ENCODE measurements around the gene SMAD3. TPM values are rescaled to one million over a fixed set of nuclear protein-coding genes. Genes with fewer than 3 reads are reported as not detected.

Gene SMAD3
- total and polyA plus RNA-seq, 4 donors, result 10.9 to 41.6 (median 23.4) TPM

DNA sequence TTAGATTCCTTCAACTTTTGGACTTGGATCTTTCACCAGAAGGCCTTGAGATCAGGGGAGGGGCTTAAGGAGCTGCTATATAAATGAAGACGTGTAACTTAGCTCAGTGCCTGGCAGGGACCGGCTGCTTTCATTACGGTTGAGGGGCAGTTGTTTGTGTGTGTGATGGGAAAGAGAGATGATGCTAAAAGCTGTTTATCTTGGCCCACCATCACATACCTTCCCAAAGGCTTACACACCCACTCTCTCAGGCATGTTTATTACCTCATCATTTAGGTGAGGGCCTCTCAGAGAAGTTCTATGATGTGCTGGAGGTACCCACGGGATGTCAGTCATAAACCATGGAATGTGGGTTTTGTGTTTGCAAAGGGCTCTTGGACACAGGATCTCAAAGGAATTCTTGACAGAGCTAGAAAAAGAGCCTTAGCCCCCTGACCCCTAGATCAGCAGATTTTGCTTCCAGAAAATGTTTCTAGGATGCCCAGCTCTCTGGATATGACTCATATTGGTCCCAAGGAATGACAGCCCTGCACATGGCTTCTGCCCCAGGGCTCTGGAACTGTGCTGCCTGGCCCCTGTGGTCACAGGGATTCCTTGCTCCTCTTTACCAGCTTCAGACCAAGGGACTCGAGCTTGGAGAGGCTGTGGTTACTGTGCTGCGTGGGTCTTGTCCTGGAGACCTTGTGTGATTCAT, 15.9 kb upstream of the SMAD3 start:
- WGBS, 2 donors, result 56 to 66% methylated on average over 6 of the region's 6 CpGs
- Histone ChIP-seq H3K27ac (ENCODE audit: low read depth in 1 of 2, low read length in 1 of 2) (peak overlapping the region in 1 of 2 donors; percentile 86), H3K27me3 (ENCODE audit: control insufficient read depth in 3 of 3, insufficient read depth in 3 of 3, low read length in 2 of 3) (no peaks in the 10 kb centered on the region), H3K4me1 (ENCODE audit: control insufficient read depth in 5 of 5, insufficient read depth in 5 of 5, low read length in 5 of 5) (peaks cover 11 to 38% (median 21%) of the 10 kb centered on the region in 5 donors), H3K36me3 (ENCODE audit: control insufficient read depth in 4 of 4, insufficient read depth in 4 of 4, low read length in 4 of 4) (no peaks in the 10 kb centered on the region), H3K4me3 (no peak overlapping the region), H3K9ac (ENCODE audit: insufficient read depth in 1 of 2, low read length in 2 of 2) (no peak overlapping the region), H3K9me3 (ENCODE audit: control insufficient read depth in 4 of 4, insufficient read depth in 3 of 4, low read length in 3 of 4) (no peaks in the 10 kb centered on the region)
- ATAC-seq (ENCODE audit: insufficient read depth, low FRiP score), result peak; percentile 30
- TF ChIP-seq, protein P1, sequence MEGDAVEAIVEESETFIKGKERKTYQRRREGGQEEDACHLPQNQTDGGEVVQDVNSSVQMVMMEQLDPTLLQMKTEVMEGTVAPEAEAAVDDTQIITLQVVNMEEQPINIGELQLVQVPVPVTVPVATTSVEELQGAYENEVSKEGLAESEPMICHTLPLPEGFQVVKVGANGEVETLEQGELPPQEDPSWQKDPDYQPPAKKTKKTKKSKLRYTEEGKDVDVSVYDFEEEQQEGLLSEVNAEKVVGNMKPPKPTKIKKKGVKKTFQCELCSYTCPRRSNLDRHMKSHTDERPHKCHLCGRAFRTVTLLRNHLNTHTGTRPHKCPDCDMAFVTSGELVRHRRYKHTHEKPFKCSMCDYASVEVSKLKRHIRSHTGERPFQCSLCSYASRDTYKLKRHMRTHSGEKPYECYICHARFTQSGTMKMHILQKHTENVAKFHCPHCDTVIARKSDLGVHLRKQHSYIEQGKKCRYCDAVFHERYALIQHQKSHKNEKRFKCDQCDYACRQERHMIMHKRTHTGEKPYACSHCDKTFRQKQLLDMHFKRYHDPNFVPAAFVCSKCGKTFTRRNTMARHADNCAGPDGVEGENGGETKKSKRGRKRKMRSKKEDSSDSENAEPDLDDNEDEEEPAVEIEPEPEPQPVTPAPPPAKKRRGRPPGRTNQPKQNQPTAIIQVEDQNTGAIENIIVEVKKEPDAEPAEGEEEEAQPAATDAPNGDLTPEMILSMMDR (IDR thresholded peaks at IDR 0.05; ENCODE audit: control extremely low read depth, extremely low read depth), result no peak
- peak in 2 of 3 donors; percentile 36 to 37 for DNase-seq

DNA sequence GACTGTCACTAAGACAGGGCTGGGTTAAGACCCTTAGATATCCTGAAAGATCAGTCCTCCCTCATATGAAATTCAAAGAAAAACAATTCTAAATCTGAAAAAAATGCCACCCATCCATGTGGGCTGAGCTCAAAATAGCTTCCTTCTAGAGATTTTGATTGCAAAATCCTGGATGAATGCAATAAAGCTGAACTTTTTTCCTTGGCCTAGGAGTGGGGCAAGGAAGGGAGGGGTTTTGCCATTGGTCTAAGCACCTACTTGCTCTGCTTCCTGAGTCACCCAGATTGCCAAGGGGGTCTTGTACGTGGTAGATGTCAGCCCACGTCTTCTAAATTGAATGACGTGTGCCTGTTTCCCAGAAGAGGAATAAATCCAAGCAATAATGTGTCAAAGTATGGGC, 15.3 kb upstream of the SMAD3 start:
- Histone ChIP-seq H3K9me3 (ENCODE audit: control insufficient read depth in 4 of 4, insufficient read depth in 3 of 4, low read length in 3 of 4) (no peaks in the 10 kb centered on the region), H3K4me1 (ENCODE audit: control insufficient read depth in 5 of 5, insufficient read depth in 5 of 5, low read length in 5 of 5) (peaks cover 11 to 37% (median 21%) of the 10 kb centered on the region in 5 donors), H3K27ac (ENCODE audit: low read depth in 1 of 2, low read length in 1 of 2) (peak overlapping the region in 1 of 2 donors; percentile 87), H3K27me3 (ENCODE audit: control insufficient read depth in 3 of 3, insufficient read depth in 3 of 3, low read length in 2 of 3) (no peaks in the 10 kb centered on the region), H3K9ac (ENCODE audit: insufficient read depth in 1 of 2, low read length in 2 of 2) (no peak overlapping the region), H3K4me3 (no peak overlapping the region), H3K36me3 (ENCODE audit: control insufficient read depth in 4 of 4, insufficient read depth in 4 of 4, low read length in 4 of 4) (no peaks in the 10 kb centered on the region)
- WGBS, 2 donors, result 21 to 43% methylated on average over 3 of the region's 3 CpGs
- TF ChIP-seq, protein P1 (IDR thresholded peaks at IDR 0.05; ENCODE audit: control extremely low read depth, extremely low read depth), result no peak
- peak; percentile 17 for ATAC-seq (ENCODE audit: insufficient read depth, low FRiP score)
- peak in 2 of 3 donors; percentile 60 to 75 for DNase-seq

DNA sequence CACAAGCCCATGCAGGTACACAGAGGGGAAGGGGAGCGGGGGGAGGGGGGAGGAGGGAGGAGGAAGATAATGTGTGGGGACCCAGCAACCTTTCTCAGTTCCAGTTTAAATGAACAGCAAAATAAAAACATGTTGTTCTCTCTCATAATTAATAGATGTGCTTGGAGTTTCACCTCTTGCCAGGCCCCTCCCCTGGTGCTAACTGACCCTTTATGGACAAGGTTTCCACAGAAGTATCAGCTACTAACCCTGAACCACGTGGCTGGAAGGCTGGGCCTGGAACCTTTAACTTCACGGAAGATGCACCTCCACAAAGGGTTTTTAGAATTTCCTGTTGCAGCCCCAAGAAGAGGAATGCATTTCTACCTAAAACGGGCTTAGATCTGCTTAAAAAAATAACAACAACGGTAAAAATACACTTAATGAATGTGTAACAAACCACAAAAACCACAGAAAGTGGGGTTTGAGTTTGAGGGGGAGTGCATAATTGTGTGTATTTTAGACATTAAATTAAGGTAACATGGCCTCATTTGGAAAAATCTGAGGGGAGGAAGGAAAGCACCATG, 14.8 kb upstream of the SMAD3 start:
- Histone ChIP-seq H3K36me3 (ENCODE audit: control insufficient read depth in 4 of 4, insufficient read depth in 4 of 4, low read length in 4 of 4) (no peaks in the 10 kb centered on the region), H3K9ac (ENCODE audit: insufficient read depth in 1 of 2, low read length in 2 of 2) (no peak overlapping the region), H3K9me3 (ENCODE audit: control insufficient read depth in 4 of 4, insufficient read depth in 3 of 4, low read length in 3 of 4) (no peaks in the 10 kb centered on the region), H3K27ac (ENCODE audit: low read depth in 1 of 2, low read length in 1 of 2) (peak overlapping the region in 1 of 2 donors; percentile 87), H3K27me3 (ENCODE audit: control insufficient read depth in 3 of 3, insufficient read depth in 3 of 3, low read length in 2 of 3) (no peaks in the 10 kb centered on the region), H3K4me3 (no peak overlapping the region), H3K4me1 (ENCODE audit: control insufficient read depth in 5 of 5, insufficient read depth in 5 of 5, low read length in 5 of 5) (peaks cover 11 to 37% (median 21%) of the 10 kb centered on the region in 5 donors)
- no peak for DNase-seq
- no peak for ATAC-seq (ENCODE audit: insufficient read depth, low FRiP score)
- whole genome bisulfite sequencing, 2 donors, result 24 to 41% methylated on average over 4 of the region's 5 CpGs
- TF ChIP-seq, protein P1 (IDR thresholded peaks at IDR 0.05; ENCODE audit: control extremely low read depth, extremely low read depth), result no peak
